K562 (cell line): ENCODE results near the gene PRICKLE4. TPM values are rescaled to one million over a fixed set of nuclear protein-coding genes. Genes with fewer than 3 reads are reported as not detected.
A peak's percentile ranks its signal among the peaks of the same experiment; 100 is the strongest.

ENCODE experiments used
- ARID1B ChIP-seq: fragments of 450-650 bp; IDR thresholded peaks from 2 replicates; pipeline ENCODE4 v1.6.1; 2016; ENCODE audit warnings: antibody characterized with exemption, mild to moderate bottlenecking, inconsistent platforms
- ATF7 ChIP-seq: fragments of 450-650 bp; IDR thresholded peaks from 2 replicates; pipeline ENCODE4 v1.7.1; 2014; ENCODE audit warnings: mild to moderate bottlenecking, moderate library complexity
- CHCHD3 ChIP-seq: fragments of 250-450 bp; sonication (Bioruptor Pico); IDR thresholded peaks from 2 replicates; pipeline ENCODE4 v2.1.2; 2022; ENCODE audit warnings: mild to moderate bottlenecking
- CHD2 ChIP-seq: IDR thresholded peaks from 2 replicates; pipeline ENCODE4 v1.6.1; 2011; ENCODE audit warnings: low read depth, low read length
- EHMT2 ChIP-seq: fragments of 450-650 bp; IDR thresholded peaks from 2 replicates; pipeline ENCODE4 v1.6.1; 2018; ENCODE audit warnings: antibody characterized with exemption
- EP300 ChIP-seq: IDR thresholded peaks from 2 replicates; pipeline ENCODE4 v1.6.1; 2012; ENCODE audit warnings: low read length, improper control_type of control experiment
- L3MBTL2 ChIP-seq: fragments of 450-650 bp; IDR thresholded peaks from 2 replicates; pipeline ENCODE4 v1.6.1; 2016; ENCODE audit warnings: mild to moderate bottlenecking, moderate library complexity
- MEIS2 ChIP-seq: fragments of 450-650 bp; IDR thresholded peaks from 2 replicates; pipeline ENCODE4 v1.6.1; 2014; ENCODE audit warnings: mild to moderate bottlenecking; ENCODE audit not compliant: partially characterized antibody
- PHF20 ChIP-seq: fragments of 450-650 bp; IDR thresholded peaks from 2 replicates; pipeline ENCODE4 v1.6.1; 2018; ENCODE audit not compliant: partially characterized antibody
- POU5F1 ChIP-seq: fragments of 150-350 bp; IDR thresholded peaks from 2 replicates; pipeline ENCODE4 v1.6.1; 2014; ENCODE audit warnings: borderline replicate concordance, low read length, low read depth, mild to moderate bottlenecking; ENCODE audit not compliant: partially characterized antibody
- RAD51 ChIP-seq: fragments of 450-650 bp; IDR thresholded peaks from 2 replicates; pipeline ENCODE4 v1.7.1; 2016; ENCODE audit warnings: low read depth, mild to moderate bottlenecking, borderline replicate concordance
- SNIP1 ChIP-seq: fragments of 450-650 bp; IDR thresholded peaks from 2 replicates; pipeline ENCODE4 v1.7.1; 2017; ENCODE audit warnings: low read depth, mild to moderate bottlenecking
- ZBTB17 ChIP-seq: fragments of 450-650 bp; formaldehyde crosslinking; IDR thresholded peaks from 2 replicates; pipeline ENCODE4 v1.4.0; 2020; ENCODE audit warnings: mild to moderate bottlenecking
- ZNF347 ChIP-seq: fragments of 450-650 bp; formaldehyde crosslinking; IDR thresholded peaks from 2 replicates; pipeline ENCODE4 v1.4.0; 2020; ENCODE audit warnings: low read depth, mild to moderate bottlenecking, moderate library complexity
- ZNF431 ChIP-seq: sonication (generic); formaldehyde crosslinking; IDR thresholded peaks from 2 replicates; pipeline ENCODE4 v1.8.0; 2022; ENCODE audit warnings: mild to moderate bottlenecking, missing genetic modification reagents
- polyA plus RNA-seq, 8 experiments: library from polyadenylated mRNA; depleted of rRNA in 4 of 8; stranded (reverse) in 5 of 8; unstranded in 3 of 8; fragments of >200 nt; fragmentation: Nextera tagmentation in 2 of 8; fragmentation: Illumina TruSeq in 1 of 8; extraction: Ambion mirVana in 2 of 8; extraction: Trizol in 1 of 8; gene quantifications; 2 replicates each; pipeline versions ENCODE4 v1.2.1 to v1.2.3, GENCODE V29; 2011 to 2014; ENCODE audit warnings: inconsistent platforms in 1 of 8, missing spikeins in 1 of 8
- total RNA-seq, 7 experiments: library from RNA; depleted of rRNA in 6 of 7; stranded (reverse); fragments of >200 nt in 6 of 7; fragmentation: Illumina TruSeq in 2 of 7; extraction: Trizol in 2 of 7; gene quantifications; 2 replicates each; pipeline versions ENCODE4 v1.2.1 to v1.2.3, GENCODE V29; 2011 to 2021; ENCODE audit warnings: low replicate concordance in 1 of 7
- TF ChIP-seq, protein P1 (sequence below), 2 experiments: IDR thresholded peaks; 2 replicates each; pipeline ENCODE4 v1.6.1; 2012; ENCODE audit warnings: improper control_type of control experiment in 2 of 2, low read depth in 2 of 2, low read length in 2 of 2, borderline replicate concordance in 1 of 2
- TF ChIP-seq, protein P2 (sequence below): fragments of 450-650 bp; IDR thresholded peaks from 2 replicates; pipeline ENCODE4 v1.6.1; 2016
- TF ChIP-seq, protein P3 (sequence below): fragments of 150-350 bp; conservative IDR thresholded peaks from 2 replicates; pipeline ENCODE4 v1.6.1; 2014; ENCODE audit warnings: low read length
- TF ChIP-seq, protein P4 (sequence below): fragments of 250-450 bp; sonication (Bioruptor Pico); IDR thresholded peaks from 2 replicates; pipeline ENCODE4 v1.9.0; 2021; ENCODE audit warnings: mild to moderate bottlenecking
- TF ChIP-seq, protein P5 (sequence below): fragments of 200-800 bp; sonication (Bioruptor generic); IDR thresholded peaks from 2 replicates; pipeline ENCODE4 v1.6.1; 2017; ENCODE audit warnings: missing genetic modification characterization, missing compliant biosample characterization

Gene PRICKLE4
- total and polyA plus RNA-seq, 9 of the 15 experiments (the other 6 are each of a cell fraction or from before 2014, with no cell fraction given), result 0.20 to 0.32 (median 0.27) TPM; not detected in 6

DNA sequence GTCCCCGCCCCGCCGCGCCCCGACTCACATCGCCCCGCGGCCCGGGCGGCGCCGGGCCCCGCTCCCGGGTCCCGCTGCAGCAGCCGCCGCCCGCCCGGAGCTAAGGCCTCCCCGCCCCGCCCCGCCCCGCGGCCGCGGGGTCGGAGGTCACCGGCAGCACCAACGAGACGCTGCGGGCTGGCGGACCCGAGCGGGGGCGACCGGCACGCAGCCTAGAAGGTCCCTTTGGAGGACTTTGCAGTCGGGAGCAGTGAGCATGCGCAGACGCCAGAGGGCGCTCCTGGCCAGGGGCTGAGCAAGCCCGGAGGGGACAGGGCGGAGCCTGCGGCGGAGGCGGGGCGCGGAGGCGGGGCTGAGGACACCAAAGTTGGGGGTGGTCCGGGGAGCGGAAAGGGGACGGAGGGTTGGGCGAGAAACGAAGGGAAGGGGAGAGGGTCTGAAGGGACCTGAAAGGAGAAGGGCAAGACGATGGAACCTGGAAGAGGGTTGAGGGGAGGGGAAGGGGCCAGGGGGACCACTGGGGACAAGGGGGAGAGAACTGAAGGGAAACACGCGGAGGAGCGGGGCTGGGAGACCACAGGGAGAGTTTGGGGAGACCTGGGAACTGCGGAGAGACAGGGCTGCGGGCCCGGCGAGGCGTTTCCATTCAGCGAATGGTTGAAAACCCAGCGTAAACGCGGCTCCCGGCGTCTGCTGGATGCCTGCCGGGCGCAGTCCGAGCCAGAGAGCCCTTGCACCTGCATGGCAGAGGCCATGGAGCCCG is 613 bp upstream of the PRICKLE4 start, which contains the start of gene FRS3 (continued):
- TF ChIP-seq SNIP1 (peak; percentile 96), EP300 (peak; percentile 44), EHMT2 (no peak), MEIS2 (no peak), ZNF431 (0 out of 2 replicates have a peak, but pooled peaks have one; percentile 35), CHD2 (peak; percentile 26; the same call in 1 of the 2 replicates), ZBTB17 (CRISPR knock-in tag) (no peak), RAD51 (no peak), L3MBTL2 (no peak), CHCHD3 (no peak), PHF20 (peak; percentile 36), ARID1B (peak; percentile 28; the same call in 1 of the 2 replicates), ATF7 (peak; percentile 63; the same call in 1 of the 2 replicates), POU5F1 (no peak), ZNF347 (no peak)
- TF ChIP-seq, protein P1, sequence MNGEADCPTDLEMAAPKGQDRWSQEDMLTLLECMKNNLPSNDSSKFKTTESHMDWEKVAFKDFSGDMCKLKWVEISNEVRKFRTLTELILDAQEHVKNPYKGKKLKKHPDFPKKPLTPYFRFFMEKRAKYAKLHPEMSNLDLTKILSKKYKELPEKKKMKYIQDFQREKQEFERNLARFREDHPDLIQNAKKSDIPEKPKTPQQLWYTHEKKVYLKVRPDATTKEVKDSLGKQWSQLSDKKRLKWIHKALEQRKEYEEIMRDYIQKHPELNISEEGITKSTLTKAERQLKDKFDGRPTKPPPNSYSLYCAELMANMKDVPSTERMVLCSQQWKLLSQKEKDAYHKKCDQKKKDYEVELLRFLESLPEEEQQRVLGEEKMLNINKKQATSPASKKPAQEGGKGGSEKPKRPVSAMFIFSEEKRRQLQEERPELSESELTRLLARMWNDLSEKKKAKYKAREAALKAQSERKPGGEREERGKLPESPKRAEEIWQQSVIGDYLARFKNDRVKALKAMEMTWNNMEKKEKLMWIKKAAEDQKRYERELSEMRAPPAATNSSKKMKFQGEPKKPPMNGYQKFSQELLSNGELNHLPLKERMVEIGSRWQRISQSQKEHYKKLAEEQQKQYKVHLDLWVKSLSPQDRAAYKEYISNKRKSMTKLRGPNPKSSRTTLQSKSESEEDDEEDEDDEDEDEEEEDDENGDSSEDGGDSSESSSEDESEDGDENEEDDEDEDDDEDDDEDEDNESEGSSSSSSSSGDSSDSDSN (IDR thresholded peaks at IDR 0.05; ENCODE audit: borderline replicate concordance in 1 of 2, low read depth in 2 of 2, low read length in 2 of 2), result 0 out of 4 replicates have a peak, but pooled peaks of 1 of the 2 experiments have one; percentile 19
- TF ChIP-seq, protein P2, sequence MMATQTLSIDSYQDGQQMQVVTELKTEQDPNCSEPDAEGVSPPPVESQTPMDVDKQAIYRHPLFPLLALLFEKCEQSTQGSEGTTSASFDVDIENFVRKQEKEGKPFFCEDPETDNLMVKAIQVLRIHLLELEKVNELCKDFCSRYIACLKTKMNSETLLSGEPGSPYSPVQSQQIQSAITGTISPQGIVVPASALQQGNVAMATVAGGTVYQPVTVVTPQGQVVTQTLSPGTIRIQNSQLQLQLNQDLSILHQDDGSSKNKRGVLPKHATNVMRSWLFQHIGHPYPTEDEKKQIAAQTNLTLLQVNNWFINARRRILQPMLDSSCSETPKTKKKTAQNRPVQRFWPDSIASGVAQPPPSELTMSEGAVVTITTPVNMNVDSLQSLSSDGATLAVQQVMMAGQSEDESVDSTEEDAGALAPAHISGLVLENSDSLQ, result no peak
- TF ChIP-seq, protein P3, sequence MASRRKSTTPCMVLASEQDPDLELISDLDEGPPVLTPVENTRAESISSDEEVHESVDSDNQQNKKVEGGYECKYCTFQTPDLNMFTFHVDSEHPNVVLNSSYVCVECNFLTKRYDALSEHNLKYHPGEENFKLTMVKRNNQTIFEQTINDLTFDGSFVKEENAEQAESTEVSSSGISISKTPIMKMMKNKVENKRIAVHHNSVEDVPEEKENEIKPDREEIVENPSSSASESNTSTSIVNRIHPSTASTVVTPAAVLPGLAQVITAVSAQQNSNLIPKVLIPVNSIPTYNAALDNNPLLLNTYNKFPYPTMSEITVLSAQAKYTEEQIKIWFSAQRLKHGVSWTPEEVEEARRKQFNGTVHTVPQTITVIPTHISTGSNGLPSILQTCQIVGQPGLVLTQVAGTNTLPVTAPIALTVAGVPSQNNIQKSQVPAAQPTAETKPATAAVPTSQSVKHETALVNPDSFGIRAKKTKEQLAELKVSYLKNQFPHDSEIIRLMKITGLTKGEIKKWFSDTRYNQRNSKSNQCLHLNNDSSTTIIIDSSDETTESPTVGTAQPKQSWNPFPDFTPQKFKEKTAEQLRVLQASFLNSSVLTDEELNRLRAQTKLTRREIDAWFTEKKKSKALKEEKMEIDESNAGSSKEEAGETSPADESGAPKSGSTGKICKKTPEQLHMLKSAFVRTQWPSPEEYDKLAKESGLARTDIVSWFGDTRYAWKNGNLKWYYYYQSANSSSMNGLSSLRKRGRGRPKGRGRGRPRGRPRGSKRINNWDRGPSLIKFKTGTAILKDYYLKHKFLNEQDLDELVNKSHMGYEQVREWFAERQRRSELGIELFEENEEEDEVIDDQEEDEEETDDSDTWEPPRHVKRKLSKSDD, result 0 out of 2 replicates have a peak, but pooled peaks have one; percentile 69
- TF ChIP-seq, protein P4, sequence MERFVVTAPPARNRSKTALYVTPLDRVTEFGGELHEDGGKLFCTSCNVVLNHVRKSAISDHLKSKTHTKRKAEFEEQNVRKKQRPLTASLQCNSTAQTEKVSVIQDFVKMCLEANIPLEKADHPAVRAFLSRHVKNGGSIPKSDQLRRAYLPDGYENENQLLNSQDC (CRISPR knock-in tag), result 0 out of 2 replicates have a peak, but pooled peaks have one; percentile 50
- TF ChIP-seq, protein P5, sequence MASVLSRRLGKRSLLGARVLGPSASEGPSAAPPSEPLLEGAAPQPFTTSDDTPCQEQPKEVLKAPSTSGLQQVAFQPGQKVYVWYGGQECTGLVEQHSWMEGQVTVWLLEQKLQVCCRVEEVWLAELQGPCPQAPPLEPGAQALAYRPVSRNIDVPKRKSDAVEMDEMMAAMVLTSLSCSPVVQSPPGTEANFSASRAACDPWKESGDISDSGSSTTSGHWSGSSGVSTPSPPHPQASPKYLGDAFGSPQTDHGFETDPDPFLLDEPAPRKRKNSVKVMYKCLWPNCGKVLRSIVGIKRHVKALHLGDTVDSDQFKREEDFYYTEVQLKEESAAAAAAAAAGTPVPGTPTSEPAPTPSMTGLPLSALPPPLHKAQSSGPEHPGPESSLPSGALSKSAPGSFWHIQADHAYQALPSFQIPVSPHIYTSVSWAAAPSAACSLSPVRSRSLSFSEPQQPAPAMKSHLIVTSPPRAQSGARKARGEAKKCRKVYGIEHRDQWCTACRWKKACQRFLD (CRISPR knock-in tag), result no peak
